SK-N-MC (cell line): ENCODE data around the gene WRNIP1.

Experiments
- EZH2 ChIP-seq: fragments of 200-600 bp; sonication (generic); IDR thresholded peaks from one replicate; pipeline ENCODE4 v1.6.1; 2017; ENCODE audit warnings: antibody characterized with exemption
- FOXP2 ChIP-seq: optimal IDR thresholded peaks from 2 replicates; pipeline ENCODE3; 2011; ENCODE audit warnings: mild to moderate bottlenecking, moderate library complexity; ENCODE audit not compliant: insufficient read depth; ENCODE audit errors: extremely low read length, control extremely low read depth
- POLR2AphosphoS5 ChIP-seq: IDR thresholded peaks from 2 replicates; pipeline ENCODE4 v1.6.1; 2012; ENCODE audit warnings: mild to moderate bottlenecking, low read depth, low read length, borderline replicate concordance

DNA sequence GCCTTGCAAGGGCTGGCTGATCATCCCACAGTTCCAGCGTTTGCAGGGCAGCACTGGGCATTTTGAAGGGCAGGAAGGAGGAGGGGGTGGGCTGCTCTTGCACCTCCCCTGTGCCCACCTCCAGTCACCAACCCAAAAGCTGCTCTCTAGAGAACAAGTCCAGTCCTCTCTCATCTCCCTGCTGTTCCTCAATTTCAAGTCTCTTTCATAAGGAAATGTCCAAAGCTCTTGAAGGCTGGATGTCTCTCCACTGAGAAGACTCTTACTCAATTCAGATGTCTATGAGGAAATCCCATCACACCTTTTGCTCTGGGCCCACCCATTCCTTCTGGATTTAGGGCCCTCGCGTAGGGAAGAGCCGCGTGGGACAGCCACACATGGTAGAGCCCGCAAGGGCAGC lies 31.7 kb downstream of the WRNIP1 start:
- TF ChIP-seq POLR2AphosphoS5 (no peak), EZH2 (no peak), FOXP2 (no peak)
